Measurements from ENCODE around the gene NEK10.

NEK10 gene

GRCh38 chr3:27360113-27361078 lies 8.8 kb downstream of the NEK10 start:
- no peak overlapping the region for H3K4me3 ChIP-seq (ENCODE audit: low read length)
- H3K4me2 ChIP-seq (ENCODE audit: low read depth, low read length) = no peak overlapping the region
- H3K27me3 ChIP-seq (replicated peaks; ENCODE audit: insufficient read depth, low read length) = no peaks in the 10 kb centered on the region
- H3K36me3 ChIP-seq (replicated peaks; ENCODE audit: insufficient read depth, low read length) = no peaks in the 10 kb centered on the region
- no peaks in the 10 kb centered on the region for H3K9me3 ChIP-seq (replicated peaks; ENCODE audit: insufficient read depth, low read length)
- no peaks in the 10 kb centered on the region for H4K20me1 ChIP-seq (ENCODE audit: insufficient read depth, low read length)
- no peak overlapping the region for H3K9ac ChIP-seq (ENCODE audit: low read length)
- TF ChIP-seq CTCF (IDR thresholded peaks at IDR 0.05; ENCODE audit: low read length) = no peak
- TF ChIP-seq EZH2phosphoT487 (IDR thresholded peaks at IDR 0.05; ENCODE audit: low read length) = no peak
- no peak for TF ChIP-seq EZH2 (optimal IDR thresholded peaks at IDR 0.05; ENCODE audit: low read depth, low read length)
- no peak overlapping the region for H3K27ac ChIP-seq (ENCODE audit: low read length)
- H3K9me2 ChIP-seq (replicated peaks; ENCODE audit: insufficient read depth, low read length) = no peaks in the 10 kb centered on the region
- H3K4me1 ChIP-seq (ENCODE audit: low read length) = peaks cover 19% of the 10 kb centered on the region
- no peaks in the 10 kb centered on the region for H3F3A ChIP-seq (ENCODE audit: insufficient read depth, low read length)
- no peaks in the 10 kb centered on the region for H3K79me2 ChIP-seq (ENCODE audit: low read length)
- no peak for DNase-seq
- H2AFZ ChIP-seq (ENCODE audit: low read length) = no peak overlapping the region

- H3F3A ChIP-seq (ENCODE audit: insufficient read depth, low read length) = no peaks in the 10 kb centered on the region
- H3K79me2 ChIP-seq (ENCODE audit: low read length) = no peaks in the 10 kb centered on the region
- no peaks in the 10 kb centered on the region for H3K9me3 ChIP-seq (replicated peaks; ENCODE audit: insufficient read depth, low read length)
- H3K9me2 ChIP-seq (replicated peaks; ENCODE audit: insufficient read depth, low read length) = no peaks in the 10 kb centered on the region
- no peak overlapping the region for H3K9ac ChIP-seq (ENCODE audit: low read length)
- no peak overlapping the region for H3K4me2 ChIP-seq (ENCODE audit: low read depth, low read length)
- no peaks in the 10 kb centered on the region for H4K20me1 ChIP-seq (ENCODE audit: insufficient read depth, low read length)
- no peaks in the 10 kb centered on the region for H3K27me3 ChIP-seq (replicated peaks; ENCODE audit: insufficient read depth, low read length)
- H3K4me3 ChIP-seq (ENCODE audit: low read length) = no peak overlapping the region
- no peak overlapping the region for H3K27ac ChIP-seq (ENCODE audit: low read length)
- peaks cover 19% of the 10 kb centered on the region for H3K4me1 ChIP-seq (ENCODE audit: low read length)
- H3K36me3 ChIP-seq (replicated peaks; ENCODE audit: insufficient read depth, low read length) = no peaks in the 10 kb centered on the region
- no peak for DNase-seq
- TF ChIP-seq EZH2phosphoT487 (IDR thresholded peaks at IDR 0.05; ENCODE audit: low read length) (no peak), EZH2 (optimal IDR thresholded peaks at IDR 0.05; ENCODE audit: low read depth, low read length) (no peak), CTCF (IDR thresholded peaks at IDR 0.05; ENCODE audit: low read length) (no peak)
- no peak overlapping the region for H2AFZ ChIP-seq (ENCODE audit: low read length)
These were observed 10.8 kb downstream of the NEK10 start for GRCh38 chr3:27358372-27358771.

DNA sequence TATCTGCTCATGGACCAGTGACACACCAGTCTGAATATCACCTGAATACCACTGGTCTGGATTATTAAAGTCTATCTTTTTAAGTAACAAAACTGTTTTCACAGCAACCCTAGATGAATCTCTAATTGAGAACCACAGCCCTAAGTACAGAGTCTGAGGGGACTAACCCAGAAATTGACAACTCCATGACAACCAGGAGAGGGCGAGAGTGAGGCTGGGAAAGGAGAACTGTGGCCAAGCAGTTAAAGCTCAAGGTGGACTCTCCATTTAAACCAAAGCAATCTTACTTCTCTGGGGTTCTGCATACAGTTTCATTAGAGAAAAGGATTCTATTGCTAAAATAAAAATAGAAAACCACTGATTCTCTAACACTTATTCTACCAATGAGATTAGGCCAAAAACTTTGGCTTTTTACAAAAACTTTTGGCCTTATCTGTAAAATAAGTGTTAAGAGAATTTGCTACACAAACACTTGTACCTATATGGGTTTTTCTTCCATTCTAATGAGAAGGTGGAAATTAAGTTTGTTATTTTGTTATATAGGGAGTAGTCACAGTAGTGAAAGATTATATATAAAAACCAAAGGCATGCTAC lies 11.4 kb downstream of the NEK10 start:
- peak; percentile 71 for DNase-seq
- H3K4me1 ChIP-seq (ENCODE audit: low read length) = peaks cover 19% of the 10 kb centered on the region
- no peak overlapping the region for H3K9ac ChIP-seq (ENCODE audit: low read length)
- no peak overlapping the region for H2AFZ ChIP-seq (ENCODE audit: low read length)
- H3K36me3 ChIP-seq (replicated peaks; ENCODE audit: insufficient read depth, low read length) = no peaks in the 10 kb centered on the region
- no peaks in the 10 kb centered on the region for H4K20me1 ChIP-seq (ENCODE audit: insufficient read depth, low read length)
- no peaks in the 10 kb centered on the region for H3K9me2 ChIP-seq (replicated peaks; ENCODE audit: insufficient read depth, low read length)
- no peaks in the 10 kb centered on the region for H3F3A ChIP-seq (ENCODE audit: insufficient read depth, low read length)
- no peaks in the 10 kb centered on the region for H3K27me3 ChIP-seq (replicated peaks; ENCODE audit: insufficient read depth, low read length)
- no peak overlapping the region for H3K27ac ChIP-seq (ENCODE audit: low read length)
- no peak for TF ChIP-seq EZH2phosphoT487 (IDR thresholded peaks at IDR 0.05; ENCODE audit: low read length)
- TF ChIP-seq CTCF (IDR thresholded peaks at IDR 0.05; ENCODE audit: low read length) = peak; percentile 80
- no peak overlapping the region for H3K4me2 ChIP-seq (ENCODE audit: low read depth, low read length)
- no peaks in the 10 kb centered on the region for H3K9me3 ChIP-seq (replicated peaks; ENCODE audit: insufficient read depth, low read length)
- no peak overlapping the region for H3K4me3 ChIP-seq (ENCODE audit: low read length)
- no peaks in the 10 kb centered on the region for H3K79me2 ChIP-seq (ENCODE audit: low read length)

Data from MM.1S (cell line).